Measurements from ENCODE around the gene CIPC. TPM values are rescaled to one million over a fixed set of nuclear protein-coding genes. Genes with fewer than 3 reads are reported as not detected.

Gene CIPC
- total RNA-seq, 1 experiment from 2014 or later, result 26.6 TPM

DNA sequence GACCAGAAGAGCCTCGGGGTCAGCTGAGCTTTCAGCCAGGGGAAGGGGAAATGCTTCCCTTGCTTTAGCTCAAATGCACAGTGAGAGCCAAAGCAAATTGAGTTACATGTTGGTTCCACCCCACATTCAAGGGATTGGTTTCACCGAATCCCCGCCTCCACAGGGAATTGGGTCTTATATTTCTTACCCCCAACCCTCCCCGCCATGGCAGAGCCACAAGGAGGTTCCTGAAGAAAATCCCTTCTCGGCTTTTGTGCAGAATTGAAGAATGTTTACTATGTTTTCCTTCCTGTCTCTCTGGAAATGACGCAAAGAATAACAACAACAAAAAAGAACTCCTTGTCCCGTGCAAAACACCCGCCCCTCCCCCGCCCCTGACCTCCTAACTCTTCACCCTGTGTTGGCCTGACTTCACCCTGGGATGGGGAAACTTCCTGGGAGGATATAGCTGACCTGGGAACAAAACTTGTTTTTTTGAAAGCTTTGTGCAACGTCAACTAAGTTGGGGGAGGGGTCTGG, 21.9 kb upstream of the CIPC start:
- Histone ChIP-seq H3K9me3 (ENCODE audit: low read length) (no peaks in the 10 kb centered on the region), H3K9me2 (replicated peaks; ENCODE audit: low read length) (no peaks in the 10 kb centered on the region), H3K4me3 (ENCODE audit: low read length) (no peak overlapping the region), H3F3A (ENCODE audit: low read length, unreplicated experiment) (no peaks in the 10 kb centered on the region), H3K36me3 (ENCODE audit: low read depth, low read length) (no peaks in the 10 kb centered on the region), H3K27me3 (ENCODE audit: low read length) (no peaks in the 10 kb centered on the region), H3K4me2 (ENCODE audit: low read length) (no peak overlapping the region), H2AFZ (ENCODE audit: low read length) (peak overlapping the region; percentile 33), H3K9ac (ENCODE audit: low read length) (no peak overlapping the region), H3K79me2 (ENCODE audit: low read length) (no peaks in the 10 kb centered on the region), H3K4me1 (ENCODE audit: insufficient read depth, low read length) (peaks cover 18% of the 10 kb centered on the region), H4K20me1 (ENCODE audit: low read length) (no peaks in the 10 kb centered on the region), H3K27ac (ENCODE audit: low read length) (no peak overlapping the region)
- intact Hi-C loops (cut with micrococcal nuclease), result no loop called here
- no TSS peak for BruUV-seq (replicated peaks)
- no peak for DNase-seq
- CTCF ChIA-PET, result interaction anchor here (0.6 kb wide), 1 partner anchor 1419 kb away, joined by 6 read pairs; no protein-coding TSS in a partner anchor
- ATAC-seq, result no peak
- no peak for TF ChIP-seq EZH2 (IDR thresholded peaks at IDR 0.05; ENCODE audit: low read length, unreplicated experiment)
- TF ChIP-seq, protein P1, sequence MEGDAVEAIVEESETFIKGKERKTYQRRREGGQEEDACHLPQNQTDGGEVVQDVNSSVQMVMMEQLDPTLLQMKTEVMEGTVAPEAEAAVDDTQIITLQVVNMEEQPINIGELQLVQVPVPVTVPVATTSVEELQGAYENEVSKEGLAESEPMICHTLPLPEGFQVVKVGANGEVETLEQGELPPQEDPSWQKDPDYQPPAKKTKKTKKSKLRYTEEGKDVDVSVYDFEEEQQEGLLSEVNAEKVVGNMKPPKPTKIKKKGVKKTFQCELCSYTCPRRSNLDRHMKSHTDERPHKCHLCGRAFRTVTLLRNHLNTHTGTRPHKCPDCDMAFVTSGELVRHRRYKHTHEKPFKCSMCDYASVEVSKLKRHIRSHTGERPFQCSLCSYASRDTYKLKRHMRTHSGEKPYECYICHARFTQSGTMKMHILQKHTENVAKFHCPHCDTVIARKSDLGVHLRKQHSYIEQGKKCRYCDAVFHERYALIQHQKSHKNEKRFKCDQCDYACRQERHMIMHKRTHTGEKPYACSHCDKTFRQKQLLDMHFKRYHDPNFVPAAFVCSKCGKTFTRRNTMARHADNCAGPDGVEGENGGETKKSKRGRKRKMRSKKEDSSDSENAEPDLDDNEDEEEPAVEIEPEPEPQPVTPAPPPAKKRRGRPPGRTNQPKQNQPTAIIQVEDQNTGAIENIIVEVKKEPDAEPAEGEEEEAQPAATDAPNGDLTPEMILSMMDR (conservative IDR thresholded peaks at IDR 0.05; ENCODE audit: low read depth, low read length), result no peak
- TF ChIP-seq EZH2phosphoT487 (IDR thresholded peaks at IDR 0.05; ENCODE audit: borderline replicate concordance, low read length), result no peak
- POLR2A ChIA-PET (ENCODE audit: unreplicated experiment), result interaction anchor here (0.8 kb wide), 1 partner anchor 10 kb away, joined by 9 read pairs; no protein-coding TSS in a partner anchor

DNA sequence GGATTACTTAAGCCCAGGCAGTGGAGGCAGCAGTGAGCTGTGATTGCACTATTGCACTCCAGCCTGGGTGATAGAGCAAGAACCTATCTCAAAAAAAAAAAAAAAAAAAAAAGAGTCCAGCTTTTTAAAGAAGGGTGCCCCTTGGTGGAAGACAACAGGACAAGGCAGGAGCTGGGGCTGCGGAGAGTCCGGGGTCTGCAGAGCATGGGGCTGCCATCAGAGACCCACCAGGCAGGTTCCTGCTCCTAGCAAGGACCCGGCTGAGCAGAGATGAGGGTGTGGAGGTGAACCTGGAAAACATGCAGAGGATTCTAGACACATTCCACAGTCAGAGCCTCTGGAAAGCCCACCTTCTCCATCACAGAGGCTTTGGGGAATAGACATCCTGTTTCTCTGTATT, 21.0 kb upstream of the CIPC start:
- no TSS peak for BruUV-seq (replicated peaks)
- no peaks in the 10 kb centered on the region for H3F3A ChIP-seq (ENCODE audit: low read length, unreplicated experiment)
- no peak overlapping the region for H3K4me3 ChIP-seq (ENCODE audit: low read length)
- POLR2A ChIA-PET (ENCODE audit: unreplicated experiment), result interaction anchor here (0.8 kb wide), 1 partner anchor 9 kb away, joined by 9 read pairs; no protein-coding TSS in a partner anchor
- H3K4me1 ChIP-seq (ENCODE audit: insufficient read depth, low read length), result peaks cover 10% of the 10 kb centered on the region
- no peak overlapping the region for H3K9ac ChIP-seq (ENCODE audit: low read length)
- no peak for ATAC-seq
- H3K36me3 ChIP-seq (ENCODE audit: low read depth, low read length), result no peaks in the 10 kb centered on the region
- no peaks in the 10 kb centered on the region for H3K79me2 ChIP-seq (ENCODE audit: low read length)
- no peak overlapping the region for H3K27ac ChIP-seq (ENCODE audit: low read length)
- CTCF ChIA-PET, result interaction anchor here (0.7 kb wide), 1 partner anchor 204 kb away, joined by 3 read pairs; no protein-coding TSS in a partner anchor
- TF ChIP-seq EZH2 (IDR thresholded peaks at IDR 0.05; ENCODE audit: low read length, unreplicated experiment), result no peak
- no peak for TF ChIP-seq EZH2phosphoT487 (IDR thresholded peaks at IDR 0.05; ENCODE audit: borderline replicate concordance, low read length)
- TF ChIP-seq, protein P1 (conservative IDR thresholded peaks at IDR 0.05; ENCODE audit: low read depth, low read length), result no peak
- no peak overlapping the region for H2AFZ ChIP-seq (ENCODE audit: low read length)
- no peaks in the 10 kb centered on the region for H4K20me1 ChIP-seq (ENCODE audit: low read length)
- H3K9me3 ChIP-seq (ENCODE audit: low read length), result no peaks in the 10 kb centered on the region
- H3K4me2 ChIP-seq (ENCODE audit: low read length), result no peak overlapping the region
- intact Hi-C loops (cut with micrococcal nuclease), result no loop called here
- H3K27me3 ChIP-seq (ENCODE audit: low read length), result no peaks in the 10 kb centered on the region
- no peaks in the 10 kb centered on the region for H3K9me2 ChIP-seq (replicated peaks; ENCODE audit: low read length)
- no peak for DNase-seq

DNA sequence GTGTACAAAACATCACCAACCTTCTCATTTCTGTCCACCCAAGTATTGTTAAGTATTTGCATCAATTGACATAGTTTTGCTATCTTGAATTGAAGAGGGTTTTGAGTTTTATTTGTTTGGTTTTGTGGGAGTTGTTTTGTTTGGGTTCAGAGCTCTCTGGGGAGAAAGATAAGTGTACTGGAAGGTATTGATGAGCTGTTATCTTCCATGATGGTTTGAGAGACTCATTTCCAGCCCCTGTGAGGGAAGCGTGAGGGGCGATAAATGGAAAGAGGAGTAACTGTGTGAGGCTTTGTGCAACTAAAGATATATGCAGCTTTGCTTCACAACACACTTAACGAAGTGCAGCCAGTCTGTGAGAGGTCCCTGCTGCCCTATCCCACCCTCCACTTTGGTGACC, 15.7 kb upstream of the CIPC start:
- no TSS peak for BruUV-seq (replicated peaks)
- ATAC-seq (no peak), DNase-seq (no peak)
- TF ChIP-seq, protein P1 (conservative IDR thresholded peaks at IDR 0.05; ENCODE audit: low read depth, low read length), result no peak
- TF ChIP-seq EZH2phosphoT487 (IDR thresholded peaks at IDR 0.05; ENCODE audit: borderline replicate concordance, low read length) (no peak), EZH2 (IDR thresholded peaks at IDR 0.05; ENCODE audit: low read length, unreplicated experiment) (no peak)
- H2AFZ ChIP-seq (ENCODE audit: low read length), result no peak overlapping the region
- no peaks in the 10 kb centered on the region for H3F3A ChIP-seq (ENCODE audit: low read length, unreplicated experiment)
- ChIA-PET POLR2A (ENCODE audit: unreplicated experiment) (no interaction called here), CTCF (no interaction called here)
- no peaks in the 10 kb centered on the region for H3K9me2 ChIP-seq (replicated peaks; ENCODE audit: low read length)
- no peaks in the 10 kb centered on the region for H4K20me1 ChIP-seq (ENCODE audit: low read length)
- H3K79me2 ChIP-seq (ENCODE audit: low read length), result no peaks in the 10 kb centered on the region
- H3K36me3 ChIP-seq (ENCODE audit: low read depth, low read length), result no peaks in the 10 kb centered on the region
- peaks cover 2% of the 10 kb centered on the region for H3K4me1 ChIP-seq (ENCODE audit: insufficient read depth, low read length)
- no peak overlapping the region for H3K4me3 ChIP-seq (ENCODE audit: low read length)
- no peak overlapping the region for H3K9ac ChIP-seq (ENCODE audit: low read length)
- intact Hi-C loops (cut with micrococcal nuclease), result no loop called here
- no peaks in the 10 kb centered on the region for H3K27me3 ChIP-seq (ENCODE audit: low read length)
- no peak overlapping the region for H3K27ac ChIP-seq (ENCODE audit: low read length)
- no peaks in the 10 kb centered on the region for H3K9me3 ChIP-seq (ENCODE audit: low read length)
- H3K4me2 ChIP-seq (ENCODE audit: low read length), result no peak overlapping the region
